Panc1 (cell line): ENCODE results near the gene ZNF674. TPM values are rescaled to one million over a fixed set of nuclear protein-coding genes. Genes with fewer than 3 reads are reported as not detected.
"Not testable (repeated sequence)": the region's sequence is repeated elsewhere in the genome, so short reads cannot be mapped to it uniquely, and the experiment has no call there.

Source experiments
- ATAC-seq: fragments of 200-7000 bp; cut with Tn5 transposase; 2 replicates; pipeline ENCODE4 v1.9.1; 2020; ENCODE audit warnings: mild to moderate bottlenecking, moderate library complexity
- BruUV-seq: library from RNA; stranded (reverse); fragments of 400-500 nt; replicated peaks from 2 replicates; lab custom pipeline; 2021; lab: Mats Ljungman, UMichigan
- CTCF ChIA-PET: fragments of 300-600 bp; sonication (Branson Sonifier 250); formaldehyde crosslinking; loops from one replicate; lab custom pipeline; 2022; ENCODE audit warnings: antibody characterized with exemption; lab: Charles Lee
- POLR2A ChIA-PET: fragments of 300-600 bp; sonication (Branson Sonifier 250); formaldehyde crosslinking; loops from one replicate; lab custom pipeline; 2022; ENCODE audit warnings: antibody characterized with exemption; lab: Charles Lee
- DNase-seq: peaks from one replicate; pipeline ENCODE4 v3.0.0-alpha.2; 2010; ENCODE audit warnings: low read depth, low spot score
- H3K27ac ChIP-seq: 2 replicates; pipeline ENCODE4 v1.5.1; 2011; ENCODE audit warnings: mild to moderate bottlenecking, low read length, inconsistent platforms
- H3K27me3 ChIP-seq: fragments of 200-500 bp; sonication (Bioruptor generic); 2 replicates; pipeline ENCODE4 v1.6.0; 2014; ENCODE audit warnings: low read length, inconsistent platforms; ENCODE audit not compliant: control insufficient read depth, insufficient read depth
- H3K36me3 ChIP-seq: fragments of 200-500 bp; sonication (Bioruptor generic); 2 replicates; pipeline ENCODE4 v1.5.1; 2014; ENCODE audit warnings: inconsistent platforms, mild to moderate bottlenecking, low read length, moderate library complexity; ENCODE audit not compliant: control insufficient read depth, insufficient read depth
- H3K4me1 ChIP-seq: 2 replicates; pipeline ENCODE4 v1.5.1; 2011; ENCODE audit warnings: inconsistent platforms, mild to moderate bottlenecking, low read length, moderate library complexity; ENCODE audit not compliant: control insufficient read depth, insufficient read depth
- H3K4me3 ChIP-seq, 2 experiments: 2 replicates each; pipeline ENCODE4 v1.5.1; 2011 to 2012; ENCODE audit warnings: low read depth in 2 of 2, low read length in 2 of 2, mild to moderate bottlenecking in 2 of 2, inconsistent platforms in 1 of 2, moderate library complexity in 1 of 2
- H3K9me3 ChIP-seq: fragments of 200-500 bp; sonication (Bioruptor generic); 2 replicates; pipeline ENCODE4 v1.5.1; 2014; ENCODE audit warnings: low read depth, mild to moderate bottlenecking, inconsistent platforms, low read length, moderate library complexity; ENCODE audit not compliant: control insufficient read depth, insufficient read depth
- POLR2AphosphoS5 ChIP-seq: IDR thresholded peaks from 2 replicates; pipeline ENCODE4 v1.6.1; 2012; ENCODE audit warnings: mild to moderate bottlenecking, low read depth, low read length, moderate library complexity
- SIN3A ChIP-seq: IDR thresholded peaks from 2 replicates; pipeline ENCODE4 v1.6.1; 2012; ENCODE audit warnings: low read depth, mild to moderate bottlenecking, low read length, moderate library complexity, borderline replicate concordance; ENCODE audit not compliant: insufficient read depth
- TCF7L2 ChIP-seq: IDR thresholded peaks from 2 replicates; pipeline ENCODE4 v1.6.1; 2011; ENCODE audit warnings: mild to moderate bottlenecking, low read depth, low read length, inconsistent platforms
- in situ Hi-C: cut with HindIII; loops from 2 replicates; pipeline ENCODE4 v1.10.0; 2016; ENCODE audit warnings: low sequenced_read_pairs, low pct_unique_long_range_greater_than_20kb
- intact Hi-C: fragments of 100-400 bp; cut with micrococcal nuclease; formaldehyde crosslinking; loops from one replicate; pipeline ENCODE4 v1.10.0; 2022; ENCODE audit not compliant: unreplicated experiment
- total RNA-seq: library from RNA; stranded (reverse); gene quantifications from one replicate; pipeline ENCODE4 v1.2.1, GENCODE V29; 2021; ENCODE audit not compliant: unreplicated experiment
- TF ChIP-seq, protein P1 (sequence below): fragments of 450-650 bp; IDR thresholded peaks from 2 replicates; pipeline ENCODE4 v1.5.1; 2017; ENCODE audit warnings: mild to moderate bottlenecking
- TF ChIP-seq, protein P2 (sequence below), 2 experiments: IDR thresholded peaks; 2 replicates each; pipeline ENCODE4 v1.6.1; 2011 to 2012; ENCODE audit warnings: low read depth in 2 of 2, control low read depth in 1 of 2, low read length in 1 of 2, mild to moderate bottlenecking in 1 of 2, moderate library complexity in 1 of 2; ENCODE audit not compliant: insufficient read depth in 1 of 2

The ZNF674 gene
- total RNA-seq, 1 experiment from 2014 or later, result 7.2 TPM

DNA sequence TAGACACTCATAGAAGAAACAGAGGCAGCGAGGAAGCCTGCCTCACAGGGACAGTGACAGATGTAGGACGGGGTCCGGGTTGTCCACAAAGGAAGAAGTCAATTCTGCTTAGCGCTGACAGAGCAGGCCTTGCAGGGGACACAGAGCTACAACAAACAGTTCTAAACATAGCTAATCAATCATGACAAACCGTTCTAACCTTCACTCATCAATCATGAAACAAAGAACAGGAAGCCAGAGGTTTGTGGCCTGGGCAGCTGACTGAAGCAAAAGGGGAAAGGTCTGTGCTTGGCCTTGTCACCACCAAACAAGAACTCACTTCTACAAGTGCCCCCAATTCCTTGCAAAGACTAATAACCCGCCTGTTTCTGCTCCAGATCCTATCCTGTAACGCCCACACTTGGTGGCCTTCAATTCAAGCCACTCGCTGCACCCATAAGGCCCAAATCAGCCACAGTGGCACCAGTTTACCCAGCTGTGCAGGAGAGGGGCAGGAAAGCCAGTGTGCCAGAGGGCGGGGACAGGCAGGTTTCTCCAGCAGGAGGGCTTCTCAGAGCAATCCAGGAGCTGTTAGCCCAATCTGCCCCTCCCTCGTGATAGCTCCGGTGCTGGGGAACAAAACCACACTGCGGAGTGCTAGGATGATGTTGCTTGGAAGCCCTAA lies 15.3 kb downstream of the ZNF674 start:
- BruUV-seq, CTCF ChIA-PET, H3K27me3 ChIP-seq, H3K27ac ChIP-seq, POLR2A ChIA-PET, H3K9me3 ChIP-seq, H3K36me3 ChIP-seq, ATAC-seq, DNase-seq, H3K4me3 ChIP-seq, intact Hi-C loops, in situ Hi-C loops, H3K4me1 ChIP-seq: not testable (repeated sequence)

DNA sequence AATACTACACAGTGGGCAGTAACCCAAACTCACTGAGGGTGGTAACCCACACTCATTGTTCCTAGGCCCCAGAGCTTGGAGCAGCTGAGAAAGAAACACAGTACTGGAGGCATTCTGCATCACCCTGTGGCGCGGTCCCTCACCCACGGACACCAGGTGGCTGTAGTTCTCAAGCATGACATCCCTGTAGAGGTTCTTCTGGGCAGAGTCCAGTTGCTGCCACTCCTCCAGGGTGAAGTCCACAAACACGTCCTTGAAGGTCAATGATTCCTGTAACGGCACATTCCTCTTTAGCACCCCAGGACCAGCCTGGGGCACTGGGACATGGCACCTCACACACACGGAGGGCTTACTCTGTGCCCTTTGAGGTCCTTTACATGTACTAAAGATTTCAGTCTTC lies 16.6 kb downstream of the ZNF674 start:
- BruUV-seq, H3K4me3 ChIP-seq, DNase-seq, CTCF ChIA-PET, H3K36me3 ChIP-seq, H3K27me3 ChIP-seq, intact Hi-C loops, H3K4me1 ChIP-seq, ATAC-seq, H3K9me3 ChIP-seq, POLR2A ChIA-PET, H3K27ac ChIP-seq, in situ Hi-C loops: not testable (repeated sequence)

DNA sequence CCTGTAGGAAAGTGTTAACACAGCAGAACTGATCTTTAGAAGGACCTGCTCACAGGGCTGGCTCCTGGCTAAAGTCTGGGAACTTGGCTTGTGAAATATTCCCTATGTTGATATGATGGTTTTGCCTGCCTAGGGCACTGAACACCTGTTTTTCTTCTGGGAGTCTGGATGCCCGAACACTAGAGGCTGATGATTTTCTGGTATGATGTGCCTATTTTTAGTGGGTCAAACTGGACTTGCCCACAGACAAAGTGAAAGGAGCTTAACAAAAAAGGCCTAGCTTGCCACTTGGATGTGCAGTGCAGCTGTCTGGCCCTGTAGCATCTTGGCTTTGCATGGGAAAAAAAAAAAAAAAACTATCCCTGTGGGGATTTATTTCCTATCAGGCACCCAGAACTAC lies 39.1 kb downstream of the ZNF674 start:
- intact Hi-C loops, result no loop called here
- CTCF ChIA-PET, result no interaction called here

More for the DNA sequence above, 39.1 kb downstream of the ZNF674 start:
- in situ Hi-C loops, result no loop called here
- Histone ChIP-seq H3K36me3 (no peaks in the 10 kb centered on the region), H3K27me3 (no peaks in the 10 kb centered on the region), H3K9me3 (peaks cover 28% of the 10 kb centered on the region; the same call in 1 of the 2 replicates), H3K27ac (no peak overlapping the region), H3K4me1 (no peaks in the 10 kb centered on the region), H3K4me3 (no peak overlapping the region)
- no peak for TF ChIP-seq TCF7L2
- TF ChIP-seq SIN3A, result no peak
- TF ChIP-seq, protein P1, sequence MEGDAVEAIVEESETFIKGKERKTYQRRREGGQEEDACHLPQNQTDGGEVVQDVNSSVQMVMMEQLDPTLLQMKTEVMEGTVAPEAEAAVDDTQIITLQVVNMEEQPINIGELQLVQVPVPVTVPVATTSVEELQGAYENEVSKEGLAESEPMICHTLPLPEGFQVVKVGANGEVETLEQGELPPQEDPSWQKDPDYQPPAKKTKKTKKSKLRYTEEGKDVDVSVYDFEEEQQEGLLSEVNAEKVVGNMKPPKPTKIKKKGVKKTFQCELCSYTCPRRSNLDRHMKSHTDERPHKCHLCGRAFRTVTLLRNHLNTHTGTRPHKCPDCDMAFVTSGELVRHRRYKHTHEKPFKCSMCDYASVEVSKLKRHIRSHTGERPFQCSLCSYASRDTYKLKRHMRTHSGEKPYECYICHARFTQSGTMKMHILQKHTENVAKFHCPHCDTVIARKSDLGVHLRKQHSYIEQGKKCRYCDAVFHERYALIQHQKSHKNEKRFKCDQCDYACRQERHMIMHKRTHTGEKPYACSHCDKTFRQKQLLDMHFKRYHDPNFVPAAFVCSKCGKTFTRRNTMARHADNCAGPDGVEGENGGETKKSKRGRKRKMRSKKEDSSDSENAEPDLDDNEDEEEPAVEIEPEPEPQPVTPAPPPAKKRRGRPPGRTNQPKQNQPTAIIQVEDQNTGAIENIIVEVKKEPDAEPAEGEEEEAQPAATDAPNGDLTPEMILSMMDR, result no peak
- TF ChIP-seq POLR2AphosphoS5, result no peak
- TF ChIP-seq, protein P2, sequence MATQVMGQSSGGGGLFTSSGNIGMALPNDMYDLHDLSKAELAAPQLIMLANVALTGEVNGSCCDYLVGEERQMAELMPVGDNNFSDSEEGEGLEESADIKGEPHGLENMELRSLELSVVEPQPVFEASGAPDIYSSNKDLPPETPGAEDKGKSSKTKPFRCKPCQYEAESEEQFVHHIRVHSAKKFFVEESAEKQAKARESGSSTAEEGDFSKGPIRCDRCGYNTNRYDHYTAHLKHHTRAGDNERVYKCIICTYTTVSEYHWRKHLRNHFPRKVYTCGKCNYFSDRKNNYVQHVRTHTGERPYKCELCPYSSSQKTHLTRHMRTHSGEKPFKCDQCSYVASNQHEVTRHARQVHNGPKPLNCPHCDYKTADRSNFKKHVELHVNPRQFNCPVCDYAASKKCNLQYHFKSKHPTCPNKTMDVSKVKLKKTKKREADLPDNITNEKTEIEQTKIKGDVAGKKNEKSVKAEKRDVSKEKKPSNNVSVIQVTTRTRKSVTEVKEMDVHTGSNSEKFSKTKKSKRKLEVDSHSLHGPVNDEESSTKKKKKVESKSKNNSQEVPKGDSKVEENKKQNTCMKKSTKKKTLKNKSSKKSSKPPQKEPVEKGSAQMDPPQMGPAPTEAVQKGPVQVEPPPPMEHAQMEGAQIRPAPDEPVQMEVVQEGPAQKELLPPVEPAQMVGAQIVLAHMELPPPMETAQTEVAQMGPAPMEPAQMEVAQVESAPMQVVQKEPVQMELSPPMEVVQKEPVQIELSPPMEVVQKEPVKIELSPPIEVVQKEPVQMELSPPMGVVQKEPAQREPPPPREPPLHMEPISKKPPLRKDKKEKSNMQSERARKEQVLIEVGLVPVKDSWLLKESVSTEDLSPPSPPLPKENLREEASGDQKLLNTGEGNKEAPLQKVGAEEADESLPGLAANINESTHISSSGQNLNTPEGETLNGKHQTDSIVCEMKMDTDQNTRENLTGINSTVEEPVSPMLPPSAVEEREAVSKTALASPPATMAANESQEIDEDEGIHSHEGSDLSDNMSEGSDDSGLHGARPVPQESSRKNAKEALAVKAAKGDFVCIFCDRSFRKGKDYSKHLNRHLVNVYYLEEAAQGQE (IDR thresholded peaks at IDR 0.05; ENCODE audit: insufficient read depth in 1 of 2, low read depth in 2 of 2, low read length in 1 of 2), result no peak
- ATAC-seq, result no peak
- POLR2A ChIA-PET, result interaction anchor here (0.6 kb wide), 1 partner anchor 67 kb away, joined by 4 read pairs; no protein-coding TSS in a partner anchor
- BruUV-seq, result no TSS peak
- DNase-seq, result no peak
